IPS-18a (cell line): ENCODE results near the gene SKOR1.

Experiments used
- H3K27ac ChIP-seq: one replicate; pipeline ENCODE4 v1.5.1; 2013; ENCODE audit warnings: low read length
- H3K27me3 ChIP-seq: one replicate; pipeline ENCODE4 v1.6.1; 2013; ENCODE audit warnings: mild to moderate bottlenecking, low read length; ENCODE audit not compliant: control insufficient read depth, insufficient read depth
- H3K36me3 ChIP-seq: one replicate; pipeline ENCODE4 v1.6.1; 2013; ENCODE audit warnings: low read depth, low read length; ENCODE audit not compliant: control insufficient read depth
- H3K4me1 ChIP-seq: one replicate; pipeline ENCODE4 v1.6.1; 2013; ENCODE audit warnings: low read depth, low read length; ENCODE audit not compliant: control insufficient read depth
- H3K4me3 ChIP-seq: one replicate; pipeline ENCODE4 v1.5.1; 2013; ENCODE audit warnings: low read length
- H3K9ac ChIP-seq: one replicate; pipeline ENCODE4 v1.6.1; 2013; ENCODE audit warnings: mild to moderate bottlenecking, low read length, moderate library complexity
- H3K9me3 ChIP-seq: one replicate; pipeline ENCODE4 v1.6.1; 2013; ENCODE audit warnings: low read depth, low read length; ENCODE audit not compliant: control insufficient read depth

The SKOR1 gene

GRCh38 chr15:67829647-67830504 lies 4.6 kb downstream of the SKOR1 start:
- Histone ChIP-seq H3K9ac (no peak overlapping the region), H3K9me3 (peaks cover 5% of the 10 kb centered on the region), H3K27ac (no peak overlapping the region), H3K27me3 (peaks cover 100% of the 10 kb centered on the region), H3K36me3 (no peaks in the 10 kb centered on the region), H3K4me3 (no peak overlapping the region), H3K4me1 (peaks cover 24% of the 10 kb centered on the region)

- Histone ChIP-seq H3K9me3 (peaks cover 5% of the 10 kb centered on the region), H3K4me3 (no peak overlapping the region), H3K36me3 (no peaks in the 10 kb centered on the region), H3K27ac (no peak overlapping the region), H3K9ac (no peak overlapping the region), H3K4me1 (peaks cover 23% of the 10 kb centered on the region), H3K27me3 (peaks cover 100% of the 10 kb centered on the region)
Measured at GRCh38 chr15:67831363-67831762, 6.1 kb downstream of the SKOR1 start.

GRCh38 chr15:67832031-67832551 lies 6.8 kb downstream of the SKOR1 start:
- Histone ChIP-seq H3K9me3 (peaks cover 5% of the 10 kb centered on the region), H3K4me1 (peaks cover 26% of the 10 kb centered on the region), H3K9ac (no peak overlapping the region), H3K36me3 (no peaks in the 10 kb centered on the region), H3K27me3 (peaks cover 100% of the 10 kb centered on the region), H3K27ac (no peak overlapping the region), H3K4me3 (no peak overlapping the region)

DNA sequence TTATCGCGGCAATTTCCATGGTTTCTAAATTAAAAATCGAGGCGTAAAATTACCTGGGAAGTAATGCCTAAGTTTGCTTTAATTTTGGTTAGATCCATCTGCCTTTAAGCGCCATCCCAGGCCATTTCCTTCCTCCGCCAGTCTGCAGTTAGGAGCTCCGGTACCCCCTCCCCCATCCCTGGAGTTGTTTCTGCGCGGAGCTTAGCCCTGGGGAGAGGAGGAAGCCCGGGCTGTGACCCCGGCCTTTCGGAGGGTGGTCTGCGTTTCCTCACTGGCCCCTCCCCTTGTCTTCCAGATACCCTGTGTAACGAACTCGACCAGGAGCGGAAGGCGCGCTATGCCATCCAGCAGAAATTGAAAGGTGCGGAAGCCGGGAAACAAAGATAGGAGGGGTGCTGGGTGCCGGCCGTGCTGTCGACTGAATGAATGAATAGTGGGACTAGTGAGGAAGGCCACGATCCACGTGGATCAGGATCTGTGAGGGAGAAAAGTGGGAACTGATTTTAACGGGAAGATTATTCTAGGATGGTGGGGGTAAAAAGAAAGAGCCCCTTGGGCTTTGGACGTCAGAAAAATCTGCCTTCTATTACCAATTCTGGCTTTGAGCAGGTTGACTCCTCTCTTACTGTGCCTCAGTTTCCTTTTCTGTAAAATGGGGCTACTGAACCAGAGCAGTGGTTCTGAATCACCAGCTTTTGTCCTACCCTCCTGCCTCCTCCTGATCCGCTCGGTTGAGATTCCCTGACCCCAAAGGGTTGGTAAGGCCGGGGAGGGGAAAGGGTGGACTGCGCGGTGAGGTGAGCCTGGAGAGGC lies 7.8 kb downstream of the SKOR1 start:
- Histone ChIP-seq H3K4me3 (peak overlapping the region; percentile 44), H3K36me3 (no peaks in the 10 kb centered on the region), H3K9ac (no peak overlapping the region), H3K27me3 (peaks cover 100% of the 10 kb centered on the region), H3K27ac (no peak overlapping the region), H3K4me1 (peaks cover 27% of the 10 kb centered on the region), H3K9me3 (peaks cover 5% of the 10 kb centered on the region)

- Histone ChIP-seq H3K27ac (no peak overlapping the region), H3K9ac (no peak overlapping the region), H3K4me3 (peak overlapping the region; percentile 44), H3K4me1 (peaks cover 25% of the 10 kb centered on the region), H3K27me3 (peaks cover 100% of the 10 kb centered on the region), H3K9me3 (peaks cover 5% of the 10 kb centered on the region), H3K36me3 (no peaks in the 10 kb centered on the region)
Measured at GRCh38 chr15:67833710-67834511, 8.6 kb downstream of the SKOR1 start.

DNA sequence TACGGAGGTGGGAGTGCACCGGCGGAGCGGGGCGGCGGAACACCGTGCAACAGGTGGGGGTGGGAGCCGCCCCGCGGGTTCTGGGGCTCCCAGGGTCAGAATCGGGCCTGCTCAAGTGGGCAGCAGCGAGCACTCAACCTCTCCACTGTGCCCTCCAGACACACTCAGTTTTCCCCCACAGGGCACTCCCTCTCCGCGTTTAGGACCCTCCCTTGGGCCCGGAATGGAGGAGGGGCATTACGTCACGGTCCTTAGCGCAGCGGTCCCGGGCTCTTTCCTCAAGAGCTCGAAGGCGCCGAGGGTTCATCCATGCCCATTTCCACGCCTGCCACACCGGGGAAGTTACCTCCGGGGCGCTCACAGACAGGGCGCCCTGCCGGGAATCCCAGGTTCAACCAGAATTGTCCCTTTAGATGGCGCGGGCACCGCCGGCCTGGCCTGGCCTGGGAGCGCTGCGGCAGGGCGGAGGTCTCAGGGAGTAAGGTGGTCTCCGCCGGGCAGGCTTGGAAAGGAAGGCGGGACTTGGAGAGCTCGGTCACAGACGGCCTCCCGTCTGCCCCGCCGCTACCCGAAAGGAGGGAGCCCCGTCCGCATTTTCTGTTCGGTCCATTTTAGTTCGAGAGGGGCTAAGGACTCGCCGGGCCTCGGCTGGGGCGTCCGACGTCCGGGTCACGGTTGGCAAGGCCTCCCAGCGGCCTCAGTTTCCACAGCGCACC lies 9.4 kb downstream of the SKOR1 start:
- Histone ChIP-seq H3K4me1 (peaks cover 25% of the 10 kb centered on the region), H3K9ac (no peak overlapping the region), H3K27me3 (peaks cover 100% of the 10 kb centered on the region)

GRCh38 chr15:67835297-67836133 lies 10.2 kb downstream of the SKOR1 start:
- peaks cover 93% of the 10 kb centered on the region for H3K27me3 ChIP-seq
- no peak overlapping the region for H3K27ac ChIP-seq

More for the DNA sequence above, 9.4 kb downstream of the SKOR1 start:
- Histone ChIP-seq H3K27ac (no peak overlapping the region), H3K4me3 (peak overlapping the region; percentile 51), H3K36me3 (no peaks in the 10 kb centered on the region), H3K9me3 (peaks cover 5% of the 10 kb centered on the region)

DNA sequence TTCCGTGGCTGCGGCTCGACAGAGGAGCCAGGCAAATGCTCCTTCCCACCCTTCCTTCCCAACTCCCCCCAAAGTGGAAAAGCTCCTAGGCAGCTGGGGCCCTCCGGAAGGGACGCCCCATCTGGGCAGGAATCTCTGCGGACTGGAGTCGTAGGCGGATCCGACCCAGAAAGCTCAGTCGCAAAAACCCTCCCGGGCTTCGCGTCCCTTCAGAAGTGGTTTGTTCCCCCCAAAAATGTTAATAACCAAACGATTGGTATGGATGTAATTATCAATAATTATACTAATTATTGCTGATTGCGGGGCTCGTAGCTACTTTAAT lies 10.8 kb downstream of the SKOR1 start:
- Histone ChIP-seq H3K27ac (no peak overlapping the region), H3K27me3 (peaks cover 91% of the 10 kb centered on the region), H3K4me3 (peak overlapping the region; percentile 51)

More at GRCh38 chr15:67835297-67836133, 10.2 kb downstream of the SKOR1 start:
- Histone ChIP-seq H3K4me3 (peak overlapping the region; percentile 51), H3K9me3 (peaks cover 3% of the 10 kb centered on the region), H3K9ac (no peak overlapping the region), H3K36me3 (no peaks in the 10 kb centered on the region), H3K4me1 (peaks cover 21% of the 10 kb centered on the region)

GRCh38 chr15:67836477-67836876 lies 11.2 kb downstream of the SKOR1 start:
- Histone ChIP-seq H3K27ac (no peak overlapping the region), H3K9me3 (no peaks in the 10 kb centered on the region), H3K27me3 (peaks cover 91% of the 10 kb centered on the region), H3K9ac (no peak overlapping the region), H3K4me1 (peaks cover 27% of the 10 kb centered on the region), H3K36me3 (no peaks in the 10 kb centered on the region), H3K4me3 (peak overlapping the region; percentile 51)

More for the DNA sequence above, 10.8 kb downstream of the SKOR1 start:
- H3K4me1 ChIP-seq: peaks cover 23% of the 10 kb centered on the region
- no peaks in the 10 kb centered on the region for H3K36me3 ChIP-seq
- no peaks in the 10 kb centered on the region for H3K9me3 ChIP-seq
- H3K9ac ChIP-seq: no peak overlapping the region

DNA sequence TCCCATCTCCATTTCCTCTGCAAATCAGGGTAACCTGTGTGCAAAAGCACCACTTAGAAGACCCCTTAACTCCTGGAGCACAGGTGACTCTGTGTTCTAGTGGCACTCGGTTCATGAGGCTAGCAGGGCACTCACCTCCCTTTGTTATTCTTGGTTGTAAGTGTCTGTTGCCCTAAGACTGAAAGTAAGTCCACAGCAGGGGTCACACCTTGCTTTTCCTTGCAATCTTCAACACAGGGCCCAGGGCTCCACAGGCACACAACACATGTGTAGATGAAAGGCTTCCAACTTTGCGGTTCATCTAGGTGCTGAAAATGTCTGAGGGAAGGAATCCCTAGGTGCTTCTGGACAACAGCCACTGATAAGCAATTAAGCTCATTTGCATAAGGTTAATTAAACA lies 11.6 kb downstream of the SKOR1 start:
- Histone ChIP-seq H3K4me3 (no peak overlapping the region), H3K27ac (no peak overlapping the region), H3K27me3 (peaks cover 90% of the 10 kb centered on the region), H3K36me3 (no peaks in the 10 kb centered on the region), H3K9ac (no peak overlapping the region), H3K9me3 (no peaks in the 10 kb centered on the region), H3K4me1 (peaks cover 27% of the 10 kb centered on the region)
